Astrocyte of the spinal cord (primary cell): Measurements from ENCODE around the gene ACSS3.

Experiments
- DNase-seq: peaks from one replicate; pipeline ENCODE4 v3.0.0; 2011; ENCODE audit warnings: low read depth, low spot score
- H3K4me3 ChIP-seq: 2 replicates; pipeline ENCODE4 v1.5.1; 2011; ENCODE audit warnings: low read depth, mild to moderate bottlenecking, low read length, moderate library complexity
- in situ Hi-C: cut with HindIII; loops from 2 replicates; pipeline ENCODE4 v1.10.0; 2017; ENCODE audit warnings: low sequenced_read_pairs
- TF ChIP-seq, protein P1 (sequence below): IDR thresholded peaks from 2 replicates; pipeline ENCODE4 v1.5.1; 2012; ENCODE audit warnings: low read depth, mild to moderate bottlenecking, low read length, inconsistent platforms

The ACSS3 gene

GRCh38 chr12:81143057-81143456 is 65.2 kb downstream of the ACSS3 start:
- H3K4me3 ChIP-seq = no peak overlapping the region
- in situ Hi-C loops = no loop called here
- DNase-seq = no peak
- TF ChIP-seq, protein P1, sequence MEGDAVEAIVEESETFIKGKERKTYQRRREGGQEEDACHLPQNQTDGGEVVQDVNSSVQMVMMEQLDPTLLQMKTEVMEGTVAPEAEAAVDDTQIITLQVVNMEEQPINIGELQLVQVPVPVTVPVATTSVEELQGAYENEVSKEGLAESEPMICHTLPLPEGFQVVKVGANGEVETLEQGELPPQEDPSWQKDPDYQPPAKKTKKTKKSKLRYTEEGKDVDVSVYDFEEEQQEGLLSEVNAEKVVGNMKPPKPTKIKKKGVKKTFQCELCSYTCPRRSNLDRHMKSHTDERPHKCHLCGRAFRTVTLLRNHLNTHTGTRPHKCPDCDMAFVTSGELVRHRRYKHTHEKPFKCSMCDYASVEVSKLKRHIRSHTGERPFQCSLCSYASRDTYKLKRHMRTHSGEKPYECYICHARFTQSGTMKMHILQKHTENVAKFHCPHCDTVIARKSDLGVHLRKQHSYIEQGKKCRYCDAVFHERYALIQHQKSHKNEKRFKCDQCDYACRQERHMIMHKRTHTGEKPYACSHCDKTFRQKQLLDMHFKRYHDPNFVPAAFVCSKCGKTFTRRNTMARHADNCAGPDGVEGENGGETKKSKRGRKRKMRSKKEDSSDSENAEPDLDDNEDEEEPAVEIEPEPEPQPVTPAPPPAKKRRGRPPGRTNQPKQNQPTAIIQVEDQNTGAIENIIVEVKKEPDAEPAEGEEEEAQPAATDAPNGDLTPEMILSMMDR = no peak

DNA sequence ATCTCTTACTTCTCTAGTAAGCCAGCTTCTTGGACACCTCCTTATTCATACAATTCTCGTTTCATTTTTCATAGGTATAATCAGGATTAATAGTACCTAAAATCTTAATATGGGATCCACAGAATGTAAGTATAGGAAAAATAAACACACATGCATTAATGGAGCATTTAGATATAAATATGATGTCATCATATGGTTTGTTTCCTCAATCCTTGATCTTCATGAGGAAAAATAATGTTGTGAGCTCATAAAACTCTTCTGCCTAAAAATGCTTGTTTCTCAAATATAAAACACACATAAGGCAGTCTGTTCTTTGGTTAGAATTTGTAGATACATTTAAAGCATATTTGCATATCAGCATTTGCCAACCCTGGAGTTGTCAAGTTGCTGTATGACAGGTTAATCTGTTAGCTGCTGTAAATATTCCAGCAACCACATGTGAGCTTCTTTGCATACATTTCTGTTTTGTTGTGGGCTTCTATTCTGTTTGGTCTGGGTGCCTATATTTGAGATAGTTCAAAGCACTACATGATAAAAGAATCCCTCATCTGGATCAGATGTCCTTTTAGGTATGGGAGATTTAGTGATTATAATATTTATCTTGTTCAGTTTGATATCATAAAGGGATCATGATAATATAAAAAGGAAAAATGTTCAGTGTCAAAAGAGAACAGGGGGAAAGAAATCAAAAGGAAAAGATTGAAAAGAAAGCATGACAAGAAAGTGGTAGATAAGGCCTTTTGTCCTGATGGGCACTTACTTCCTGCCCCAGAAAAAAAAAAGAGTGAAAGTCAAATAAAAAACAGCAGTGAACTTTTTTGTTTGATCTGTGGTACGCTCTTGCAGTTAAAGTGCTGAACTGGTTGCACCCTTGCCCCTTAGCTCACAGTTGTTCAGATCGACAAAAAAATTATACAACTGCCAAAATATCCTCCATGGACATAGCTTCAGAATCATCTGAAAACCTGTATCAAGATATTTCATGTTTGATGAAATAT is 68.6 kb downstream of the ACSS3 start:
- no peak overlapping the region for H3K4me3 ChIP-seq
- in situ Hi-C loops = no loop called here
- TF ChIP-seq, protein P1 = no peak
- no peak for DNase-seq

- H3K4me3 ChIP-seq = no peak overlapping the region
- in situ Hi-C loops = no loop called here
- TF ChIP-seq, protein P1 = no peak
- no peak for DNase-seq
Observed at GRCh38 chr12:81147292-81147919, 69.5 kb downstream of the ACSS3 start.

DNA sequence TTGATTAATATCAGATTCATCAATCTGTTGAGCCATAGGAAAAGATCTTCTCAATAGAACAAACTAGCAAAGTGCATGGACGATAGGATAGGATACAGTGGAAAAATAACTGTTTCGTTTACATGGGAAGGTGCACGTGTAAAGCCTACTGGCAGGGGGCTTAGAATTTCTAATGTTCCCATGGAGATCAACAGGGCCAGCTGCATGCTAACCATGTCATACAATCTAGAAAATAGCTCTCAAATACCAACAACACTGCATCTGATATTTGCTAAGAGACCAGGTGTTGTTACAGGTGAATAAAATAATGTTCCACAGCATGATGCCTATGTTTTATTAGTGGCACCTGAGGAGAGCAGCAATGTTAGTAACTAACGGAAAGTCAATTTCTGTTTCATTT is 72.5 kb downstream of the ACSS3 start:
- H3K4me3 ChIP-seq = no peak overlapping the region
- in situ Hi-C loops = no loop called here
- TF ChIP-seq, protein P1 = no peak
- DNase-seq = no peak

DNA sequence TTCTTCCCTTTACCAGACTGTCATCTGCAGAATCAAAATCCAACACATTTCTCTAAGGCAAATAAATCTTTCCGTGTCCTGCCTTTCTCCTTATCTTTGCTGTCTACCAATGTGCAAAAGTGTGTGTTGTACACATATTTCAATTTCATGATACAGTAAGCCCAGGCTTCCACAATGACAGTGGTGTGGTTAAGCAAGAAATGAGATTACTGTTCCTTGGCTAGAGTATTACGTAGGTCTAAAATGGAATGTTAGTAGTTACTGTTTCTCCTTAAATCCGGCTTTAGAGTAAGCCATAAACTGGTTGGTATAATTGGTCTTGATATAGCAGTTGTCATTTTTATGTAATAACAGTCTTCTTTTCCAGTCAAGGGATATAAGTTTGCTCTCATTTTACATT is 82.0 kb downstream of the ACSS3 start:
- H3K4me3 ChIP-seq = no peak overlapping the region
- TF ChIP-seq, protein P1 = no peak
- in situ Hi-C loops = no loop called here
- DNase-seq = no peak

GRCh38 chr12:81161680-81162079 is 83.8 kb downstream of the ACSS3 start:
- no peak for DNase-seq
- TF ChIP-seq, protein P1 = no peak
- in situ Hi-C loops = no loop called here
- no peak overlapping the region for H3K4me3 ChIP-seq
